GM12891 (cell line): ENCODE measurements around the gene CD300LB.

Experiments used
- POLR2A ChIP-seq: IDR thresholded peaks from 2 replicates; pipeline ENCODE4 v1.6.1; 2011; ENCODE audit warnings: low read depth, low read length, control low read depth
- SPI1 ChIP-seq: IDR thresholded peaks from 2 replicates; pipeline ENCODE4 v1.6.1; 2011; ENCODE audit warnings: low read depth, low read length, control low read depth

- no peak for TF ChIP-seq POLR2A
- TF ChIP-seq SPI1: no peak
Measured at GRCh38 chr17:74550602-74551001, 19.3 kb upstream of the CD300LB start.
